Inferior parietal cortex (tissue), 1 donor: ENCODE data around the gene ERVFRD-1.
"Not testable (repeated sequence)": the region's sequence is repeated elsewhere in the genome, so short reads cannot be mapped to it uniquely, and the experiment has no call there.

Experiments
- DNase-seq: peaks from one replicate; pipeline ENCODE4 v3.0.0-alpha.2; 2016; ENCODE audit errors: extremely low spot score

Gene ERVFRD-1

GRCh38 chr6:11129908-11130565 lies 18.5 kb upstream of the ERVFRD-1 start:
- DNase-seq, result no peak

GRCh38 chr6:11128608-11129007 lies 17.1 kb upstream of the ERVFRD-1 start:
- DNase-seq, result no peak

GRCh38 chr6:11126876-11127275 lies 15.4 kb upstream of the ERVFRD-1 start:
- DNase-seq, result no peak

- no peak for DNase-seq
Measured at GRCh38 chr6:11123978-11124377, 12.5 kb upstream of the ERVFRD-1 start.

GRCh38 chr6:11122380-11122779 lies 10.9 kb upstream of the ERVFRD-1 start:
- DNase-seq, result no peak

- no peak for DNase-seq
Measured at GRCh38 chr6:11121851-11122250, 10.3 kb upstream of the ERVFRD-1 start.

- no peak for DNase-seq
Measured at GRCh38 chr6:11120271-11121005, 8.9 kb upstream of the ERVFRD-1 start.

- DNase-seq, result not testable (repeated sequence)
Measured at GRCh38 chr6:11115808-11116536, 4.4 kb upstream of the ERVFRD-1 start.

GRCh38 chr6:11113038-11113437 lies 1.5 kb upstream of the ERVFRD-1 start:
- DNase-seq, result no peak

- DNase-seq, result no peak
Measured at GRCh38 chr6:11111769-11112437, 378 bp upstream of the ERVFRD-1 start.

GRCh38 chr6:11108726-11109125 lies 2.8 kb downstream of the ERVFRD-1 start:
- no peak for DNase-seq

- DNase-seq, result no peak
Measured at GRCh38 chr6:11103065-11103464, 8.5 kb downstream of the ERVFRD-1 start.

GRCh38 chr6:11101417-11101816 lies 10.1 kb downstream of the ERVFRD-1 start:
- no peak for DNase-seq

GRCh38 chr6:11098004-11098403 lies 13.5 kb downstream of the ERVFRD-1 start:
- DNase-seq, result no peak

GRCh38 chr6:11097476-11097875 lies 14.0 kb downstream of the ERVFRD-1 start:
- no peak for DNase-seq

- DNase-seq, result peak; percentile 23
Measured at GRCh38 chr6:11096109-11096508, 15.4 kb downstream of the ERVFRD-1 start.

GRCh38 chr6:11094941-11095340 lies 16.6 kb downstream of the ERVFRD-1 start:
- no peak for DNase-seq

GRCh38 chr6:11094411-11094851 lies 17.1 kb downstream of the ERVFRD-1 start:
- no peak for DNase-seq

GRCh38 chr6:11093626-11094410 lies 17.7 kb downstream of the ERVFRD-1 start, which contains the start of gene SMIM13:
TSS of gene SMIM13 (plus strand) at chr6:11093834. CDS start at chr6:11094314, 480 bp downstream.
- DNase-seq, result peak; percentile 98

- no peak for DNase-seq
Measured at GRCh38 chr6:11093376-11093625, 18.2 kb downstream of the ERVFRD-1 start.

- DNase-seq, result no peak
Measured at GRCh38 chr6:11092668-11093375, 18.7 kb downstream of the ERVFRD-1 start.
